ENCODE measurements around the gene NDUFB2.
"Not testable (repeated sequence)": the region's sequence is repeated elsewhere in the genome, so short reads cannot be mapped to it uniquely, and the experiment has no call there.

NDUFB2 gene

DNA sequence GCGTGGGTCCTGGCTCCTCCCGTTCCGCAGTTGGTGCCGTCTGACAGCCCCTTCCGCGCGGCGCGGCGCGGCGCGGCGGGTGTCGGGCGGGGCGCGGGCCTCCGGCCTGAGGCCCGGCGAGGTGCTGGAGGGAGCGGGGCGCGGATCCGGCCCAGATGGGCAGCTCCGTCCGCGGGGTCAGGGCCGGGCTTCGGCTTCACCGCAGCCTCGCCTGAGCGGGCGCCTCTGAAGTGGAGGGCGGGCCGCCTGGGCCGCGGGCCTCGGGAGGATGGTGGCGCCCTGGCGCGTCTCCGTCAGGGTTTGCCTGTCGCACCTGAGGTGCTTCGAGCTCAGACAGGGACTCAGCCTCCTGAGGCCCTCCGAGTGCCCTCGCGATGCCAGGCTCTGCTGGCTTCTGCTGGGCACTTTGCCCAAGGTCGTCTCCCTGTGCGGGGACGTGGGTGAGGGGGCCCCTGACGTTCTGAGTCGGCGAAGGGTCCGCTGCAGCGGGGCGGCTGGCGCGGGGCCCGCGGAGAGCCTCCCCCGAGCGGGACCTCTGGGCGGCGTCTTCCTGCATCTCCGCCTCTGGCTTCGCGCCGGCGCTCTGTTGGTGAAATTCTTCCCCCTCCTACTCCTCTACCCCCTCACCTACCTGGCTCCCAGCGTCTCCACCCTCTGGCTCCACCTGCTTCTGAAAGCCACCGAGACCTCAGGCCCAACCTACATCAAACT lies 23.3 kb upstream of the NDUFB2 start:
- peak; percentile 87 to 94 for DNase-seq

GRCh38 chr7:140673774-140674155 lies 22.7 kb upstream of the NDUFB2 start:
- DNase-seq = peak; percentile 79 to 81

DNA sequence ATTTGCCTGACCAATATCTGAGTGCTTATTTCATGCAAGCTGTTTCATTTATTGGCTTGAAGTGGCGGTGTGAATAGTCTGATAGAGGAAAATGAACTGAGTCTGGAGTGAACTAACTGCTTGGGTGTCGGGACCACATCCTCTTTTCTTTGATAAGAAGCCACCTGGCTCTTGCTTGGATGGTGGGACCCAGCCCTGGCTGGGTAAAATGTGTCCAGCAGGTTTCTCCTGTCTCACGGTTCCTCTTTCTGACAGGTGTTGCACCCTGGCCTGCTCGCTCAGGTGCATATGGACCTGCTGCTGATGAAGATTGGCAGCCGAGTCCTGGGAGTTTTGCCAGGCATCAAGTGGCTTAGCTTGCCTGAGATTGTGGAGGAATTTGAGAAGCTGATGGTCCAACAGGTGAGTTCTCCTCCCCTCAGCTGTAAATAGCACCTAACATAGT lies 22.1 kb upstream of the NDUFB2 start:
- peak; percentile 84 to 88 for DNase-seq

DNA sequence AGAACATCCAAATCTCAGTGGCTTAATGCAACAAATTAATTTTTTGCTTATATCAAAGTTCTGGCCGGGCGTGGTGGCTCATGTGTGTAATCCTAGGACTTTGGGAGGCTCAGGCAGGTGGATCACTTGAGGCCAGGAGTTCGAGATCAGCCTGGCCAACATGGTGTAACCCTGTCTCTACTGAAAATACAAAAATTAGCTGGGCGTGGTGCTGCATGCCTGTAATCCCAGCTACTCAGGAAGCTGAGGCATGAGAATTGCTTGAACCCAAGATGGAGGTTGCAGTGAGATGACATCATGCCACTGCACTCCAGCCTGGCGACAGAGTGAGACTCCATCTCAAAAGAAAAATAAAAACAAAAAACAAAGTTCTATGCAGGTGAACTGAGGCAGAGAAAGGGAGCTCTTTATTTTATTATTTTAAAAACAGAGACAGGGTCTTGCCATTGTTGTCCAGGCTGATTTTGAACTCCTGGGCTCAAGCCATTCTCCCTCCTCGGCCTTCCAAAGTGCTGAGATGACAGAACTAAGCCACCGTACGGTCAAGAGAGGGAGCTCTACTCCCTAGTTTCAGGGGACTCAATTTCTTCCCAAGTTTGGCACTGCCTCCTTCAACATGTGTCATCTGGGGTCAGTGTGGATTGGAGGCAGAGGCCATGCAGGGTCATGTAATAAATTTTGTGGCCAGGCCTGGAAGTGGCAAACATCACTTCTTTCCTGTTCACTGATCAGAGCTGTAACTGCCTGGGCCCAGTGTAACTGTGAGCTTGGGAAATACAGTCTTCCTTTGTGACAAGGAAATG lies 21.4 kb upstream of the NDUFB2 start:
- DNase-seq = peak in 1 of 2 experiments; percentile 62

- no peak for DNase-seq
These were observed 20.8 kb upstream of the NDUFB2 start for GRCh38 chr7:140675726-140676125.

DNA sequence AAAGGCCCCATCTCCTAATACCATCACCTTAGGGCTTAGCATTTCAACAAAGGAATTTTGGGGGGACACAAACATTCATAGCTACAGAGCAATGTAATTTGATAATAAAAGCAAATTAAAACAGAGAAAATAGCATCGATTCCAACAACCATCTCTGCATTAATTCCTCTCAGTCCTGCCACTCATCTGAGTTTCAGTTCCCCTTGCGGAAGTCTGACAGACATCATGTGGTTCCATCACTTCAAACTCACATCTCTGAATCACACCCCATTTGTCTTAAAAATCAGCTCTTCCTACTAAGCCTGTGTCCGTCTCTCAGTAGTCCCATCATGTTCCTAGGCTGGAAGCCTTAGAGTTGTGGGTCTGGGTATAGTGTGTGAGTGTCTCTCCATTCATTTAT lies 20.2 kb upstream of the NDUFB2 start:
- no peak for DNase-seq

DNA sequence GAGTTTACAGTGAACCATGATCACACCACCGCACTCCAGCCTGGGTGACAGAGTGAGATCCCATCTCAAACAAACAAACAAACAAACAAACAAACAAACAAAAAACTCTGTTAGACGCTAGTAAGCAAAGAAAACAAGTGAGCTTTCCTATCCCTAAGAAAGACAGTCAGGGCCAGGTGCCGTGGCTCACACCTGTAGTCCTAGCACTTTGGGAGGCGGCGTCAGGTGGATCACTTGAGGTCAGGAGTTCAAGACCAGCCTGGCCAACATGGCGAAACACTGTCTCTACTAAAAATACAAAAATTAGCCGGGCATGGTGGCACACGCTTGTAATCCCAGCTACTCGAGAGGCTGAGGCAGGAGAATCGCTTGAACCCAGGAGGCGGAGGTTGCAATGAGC lies 19.6 kb upstream of the NDUFB2 start:
- not testable (repeated sequence) for DNase-seq

- peak; percentile 8 to 63 for DNase-seq
These were observed 19.0 kb upstream of the NDUFB2 start for GRCh38 chr7:140677496-140677895.

GRCh38 chr7:140678081-140678815 lies 18.3 kb upstream of the NDUFB2 start:
- no peak for DNase-seq

GRCh38 chr7:140678816-140679130 lies 17.7 kb upstream of the NDUFB2 start:
- no peak for DNase-seq

DNA sequence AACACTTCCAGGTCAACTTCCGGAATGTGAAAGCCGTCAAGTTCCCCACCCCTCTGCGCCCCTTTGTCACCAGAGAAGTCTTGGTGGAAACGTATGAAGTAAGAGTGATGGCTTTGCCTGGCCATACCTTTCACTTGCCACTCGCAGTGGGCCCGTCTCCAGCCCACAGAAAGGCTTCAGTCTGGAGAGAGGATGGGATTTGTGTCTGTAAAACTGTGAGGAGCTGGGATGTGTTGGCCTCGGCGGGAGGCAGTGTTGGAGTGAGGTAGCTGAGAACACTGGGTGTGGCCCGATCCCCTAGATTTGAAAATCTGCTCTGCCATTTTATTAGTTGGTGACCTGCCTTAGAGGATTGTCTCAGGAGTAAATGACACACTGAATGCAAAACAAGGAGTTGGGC lies 17.3 kb upstream of the NDUFB2 start:
- DNase-seq = no peak

DNA sequence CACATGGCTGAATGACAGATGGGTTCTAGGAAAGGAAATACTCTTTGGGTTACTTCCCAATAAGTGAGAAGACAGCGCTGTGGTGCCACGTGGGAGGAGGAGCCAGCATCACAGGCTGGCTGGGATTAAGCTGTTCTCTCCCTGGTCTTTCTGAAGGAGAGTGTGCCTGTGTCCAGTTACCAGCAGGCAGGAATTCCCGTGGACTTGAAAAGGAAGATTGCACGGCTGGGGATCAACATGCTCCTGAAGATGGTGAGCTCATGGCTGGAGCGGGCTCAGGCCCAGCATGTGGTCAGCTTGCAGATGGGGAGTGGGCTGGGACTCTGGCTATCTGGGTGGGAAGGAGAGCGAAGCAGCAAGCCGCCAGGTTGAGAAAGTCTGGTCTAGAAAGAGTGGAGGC lies 15.6 kb upstream of the NDUFB2 start:
- no peak for DNase-seq

DNA sequence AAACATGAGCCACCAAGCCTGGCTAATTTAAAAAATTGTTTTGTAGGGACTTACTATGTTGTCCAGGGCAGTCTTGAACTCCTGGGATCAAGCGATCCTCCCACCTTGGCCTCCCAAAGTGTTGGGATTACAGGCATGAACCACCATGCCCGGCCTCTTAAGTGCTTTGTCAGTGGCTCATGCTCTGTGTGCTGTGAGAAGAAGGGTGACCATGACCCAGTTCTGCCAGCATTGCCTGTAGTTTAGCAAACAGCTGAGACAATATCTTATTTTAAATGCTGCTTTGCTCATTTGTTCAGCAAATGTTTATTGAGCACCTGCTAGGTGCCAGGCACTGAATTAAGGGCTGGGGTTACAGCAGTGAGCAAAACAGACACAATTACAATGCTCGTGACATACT lies 14.7 kb upstream of the NDUFB2 start:
- DNase-seq = no peak

- DNase-seq = no peak
These were observed 12.9 kb upstream of the NDUFB2 start for GRCh38 chr7:140683657-140684056.

GRCh38 chr7:140684066-140684950 lies 12.2 kb upstream of the NDUFB2 start:
- no peak for DNase-seq

GRCh38 chr7:140685407-140686087 lies 11.0 kb upstream of the NDUFB2 start:
- no peak for DNase-seq

DNA sequence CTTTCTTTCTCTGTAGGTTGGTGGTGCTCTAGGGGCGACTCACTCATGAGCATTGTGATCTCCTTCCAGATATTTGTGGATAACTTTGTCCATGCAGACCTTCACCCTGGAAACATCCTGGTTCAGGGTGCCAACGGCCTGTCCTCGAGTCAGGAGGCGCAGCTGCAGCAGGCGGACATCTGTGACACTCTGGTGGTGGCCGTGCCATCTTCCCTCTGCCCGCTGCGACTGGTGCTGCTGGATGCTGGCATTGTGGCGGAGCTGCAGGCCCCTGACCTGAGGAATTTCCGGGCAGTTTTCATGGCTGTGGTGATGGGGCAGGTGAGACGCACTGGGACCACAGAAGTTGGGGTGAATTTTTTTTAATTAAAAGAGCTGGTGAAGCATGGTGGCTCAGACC lies 9.6 kb upstream of the NDUFB2 start:
- DNase-seq = no peak

DNA sequence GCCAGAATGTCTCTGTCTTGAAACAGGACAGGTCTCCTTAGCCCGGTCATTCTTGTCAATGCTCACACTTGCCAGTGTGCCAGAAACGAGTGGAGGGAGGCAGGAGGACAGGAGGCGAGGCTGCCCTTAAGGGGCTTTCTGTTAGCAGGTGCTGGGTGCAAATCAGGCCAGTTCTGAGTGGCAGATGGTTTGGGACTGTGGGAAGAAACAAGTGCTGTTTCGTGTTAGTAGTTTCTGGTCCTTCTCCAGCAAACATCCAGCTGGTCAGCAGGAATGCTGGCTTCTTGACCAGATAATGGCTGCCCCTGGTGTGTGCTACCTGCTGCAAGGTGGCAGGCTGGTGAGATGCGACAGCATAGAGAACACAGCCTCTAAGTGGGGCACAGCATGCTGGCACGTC lies 8.2 kb upstream of the NDUFB2 start:
- DNase-seq = no peak

GRCh38 chr7:140689199-140690152 lies 7.0 kb upstream of the NDUFB2 start:
- no peak for DNase-seq

GRCh38 chr7:140691376-140692045 lies 5.0 kb upstream of the NDUFB2 start:
- no peak for DNase-seq
